Keratinocyte (primary cell): ENCODE results near the gene POLE4.

Experiments
- EZH2 ChIP-seq: IDR thresholded peaks from one replicate; pipeline ENCODE4 v1.6.1; 2012; ENCODE audit warnings: inconsistent platforms, mild to moderate bottlenecking, low read length, moderate library complexity
- TF ChIP-seq, protein P1 (sequence below), 3 experiments: IDR thresholded peaks in 1 of 3; conservative IDR thresholded peaks in 1 of 3; optimal IDR thresholded peaks in 1 of 3; 2 replicates in 2 of 3; 3 replicates in 1 of 3; pipeline versions ENCODE3 to v1.5.1; 2011; ENCODE audit warnings: low read length in 3 of 3, mild to moderate bottlenecking in 3 of 3, moderate library complexity in 2 of 3, control low read depth in 1 of 3, inconsistent platforms in 1 of 3; ENCODE audit not compliant: insufficient read depth in 2 of 3; ENCODE audit errors: extremely low read depth in 1 of 3

DNA sequence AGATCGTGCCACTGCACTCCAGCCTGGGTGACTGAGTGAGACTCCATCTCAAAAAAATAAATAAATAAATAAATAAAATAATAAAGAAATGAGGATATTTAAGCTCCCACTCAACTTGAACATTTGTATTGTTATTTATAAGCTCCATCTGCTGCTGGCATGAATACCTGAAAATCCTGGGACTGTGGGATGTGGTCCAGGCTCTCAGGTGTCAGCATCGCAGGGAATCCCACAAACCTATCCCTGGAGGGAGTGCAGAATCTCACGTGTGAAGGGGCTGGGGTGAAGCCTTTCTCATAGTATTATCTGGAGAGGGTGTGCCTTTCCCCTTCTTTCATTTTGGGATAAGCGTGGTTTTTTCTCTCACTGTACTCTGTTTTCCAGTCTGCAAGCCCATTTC lies 47.4 kb upstream of the POLE4 start:
- TF ChIP-seq, protein P1, sequence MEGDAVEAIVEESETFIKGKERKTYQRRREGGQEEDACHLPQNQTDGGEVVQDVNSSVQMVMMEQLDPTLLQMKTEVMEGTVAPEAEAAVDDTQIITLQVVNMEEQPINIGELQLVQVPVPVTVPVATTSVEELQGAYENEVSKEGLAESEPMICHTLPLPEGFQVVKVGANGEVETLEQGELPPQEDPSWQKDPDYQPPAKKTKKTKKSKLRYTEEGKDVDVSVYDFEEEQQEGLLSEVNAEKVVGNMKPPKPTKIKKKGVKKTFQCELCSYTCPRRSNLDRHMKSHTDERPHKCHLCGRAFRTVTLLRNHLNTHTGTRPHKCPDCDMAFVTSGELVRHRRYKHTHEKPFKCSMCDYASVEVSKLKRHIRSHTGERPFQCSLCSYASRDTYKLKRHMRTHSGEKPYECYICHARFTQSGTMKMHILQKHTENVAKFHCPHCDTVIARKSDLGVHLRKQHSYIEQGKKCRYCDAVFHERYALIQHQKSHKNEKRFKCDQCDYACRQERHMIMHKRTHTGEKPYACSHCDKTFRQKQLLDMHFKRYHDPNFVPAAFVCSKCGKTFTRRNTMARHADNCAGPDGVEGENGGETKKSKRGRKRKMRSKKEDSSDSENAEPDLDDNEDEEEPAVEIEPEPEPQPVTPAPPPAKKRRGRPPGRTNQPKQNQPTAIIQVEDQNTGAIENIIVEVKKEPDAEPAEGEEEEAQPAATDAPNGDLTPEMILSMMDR (optimal IDR thresholded peaks at IDR 0.05 in 1 of 3, IDR thresholded peaks at IDR 0.05 in 1 of 3, conservative IDR thresholded peaks at IDR 0.05 in 1 of 3; ENCODE audit: extremely low read depth in 1 of 3, insufficient read depth in 2 of 3, low read length in 3 of 3), result no peak
- TF ChIP-seq EZH2, result no peak
